Caco-2 (cell line): Measurements from ENCODE around the gene HOTAIR. TPM values are rescaled to one million over a fixed set of nuclear protein-coding genes. Genes with fewer than 3 reads are reported as not detected.
A peak's percentile ranks its signal among the peaks of the same experiment; 100 is the strongest.

Experiments
- BruUV-seq: library from RNA; stranded (reverse); fragments of 400-500 nt; replicated peaks from 2 replicates; lab custom pipeline; 2021; lab: Mats Ljungman, UMichigan
- CTCF ChIA-PET: fragments of 300-600 bp; sonication (Branson Sonifier 250); formaldehyde crosslinking; loops from one replicate; lab custom pipeline; 2022; ENCODE audit warnings: antibody characterized with exemption; lab: Charles Lee
- POLR2A ChIA-PET: fragments of 300-600 bp; sonication (Branson Sonifier 250); formaldehyde crosslinking; loops from one replicate; lab custom pipeline; 2022; ENCODE audit warnings: antibody characterized with exemption; lab: Charles Lee
- DNase-seq, 2 experiments: peaks; one replicate each; pipeline versions ENCODE4 v3.0.0 to v3.0.0-alpha.2; 2020 to 2022
- H3K27me3 ChIP-seq: replicated peaks from 2 replicates; pipeline ENCODE4 v1.6.0; 2011; ENCODE audit warnings: low read length; ENCODE audit not compliant: control insufficient read depth, insufficient read depth
- H3K36me3 ChIP-seq: 2 replicates; pipeline ENCODE4 v1.5.1; 2011; ENCODE audit warnings: low read length; ENCODE audit not compliant: control insufficient read depth, insufficient read depth
- H3K4me1 ChIP-seq: fragments of 250-450 bp; sonication (Bioruptor Pico); 2 replicates; pipeline ENCODE4 v1.5.1; 2020; ENCODE audit warnings: mild to moderate bottlenecking
- H3K4me3 ChIP-seq: 2 replicates; pipeline ENCODE4 v1.5.1; 2011; ENCODE audit warnings: low read depth, mild to moderate bottlenecking, control low read depth, low read length
- H3K9me3 ChIP-seq: fragments of 250-450 bp; sonication (Bioruptor Pico); 2 replicates; pipeline ENCODE4 v1.5.1; 2020; ENCODE audit warnings: mild to moderate bottlenecking, moderate library complexity
- H3K27ac Mint-ChIP-seq: one replicate; pipeline ENCODE4 v1.8.0; 2022; ENCODE audit warnings: mixed read lengths; ENCODE audit not compliant: unreplicated experiment
- H3K27me3 Mint-ChIP-seq: one replicate; pipeline ENCODE4 v1.8.0; 2022; ENCODE audit warnings: mixed read lengths; ENCODE audit not compliant: insufficient read depth, unreplicated experiment
- H3K36me3 Mint-ChIP-seq: one replicate; pipeline ENCODE4 v1.8.0; 2022; ENCODE audit warnings: mild to moderate bottlenecking, mixed read lengths; ENCODE audit not compliant: insufficient read depth, unreplicated experiment
- H3K4me1 Mint-ChIP-seq: one replicate; pipeline ENCODE4 v1.8.0; 2022; ENCODE audit warnings: low read depth, mixed read lengths; ENCODE audit not compliant: unreplicated experiment
- H3K4me3 Mint-ChIP-seq: one replicate; pipeline ENCODE4 v1.8.0; 2022; ENCODE audit warnings: mild to moderate bottlenecking, moderate library complexity, mixed read lengths; ENCODE audit not compliant: unreplicated experiment
- H3K9me3 Mint-ChIP-seq: one replicate; pipeline ENCODE4 v1.8.0; 2022; ENCODE audit warnings: mixed read lengths; ENCODE audit not compliant: unreplicated experiment
- CTCF ChIP-seq, 2 experiments: fragments of 200-600 bp in 1 of 2; IDR thresholded peaks; 1 replicate in 1 of 2; 2 replicates in 1 of 2; pipeline versions ENCODE4 v1.5.1 to v1.8.0; 2011 to 2022; ENCODE audit warnings: antibody characterized with exemption in 1 of 2, control low read depth in 1 of 2, inconsistent platforms in 1 of 2, low read depth in 1 of 2, low read length in 1 of 2, mild to moderate bottlenecking in 1 of 2, moderate library complexity in 1 of 2; ENCODE audit not compliant: insufficient read depth in 1 of 2, severe bottlenecking in 1 of 2, unreplicated experiment in 1 of 2
- intact Hi-C: fragments of 100-400 bp; cut with micrococcal nuclease; formaldehyde crosslinking; loops from one replicate; pipeline ENCODE4 v1.10.0; 2022; ENCODE audit not compliant: unreplicated experiment
- total RNA-seq: library from RNA; stranded (reverse); gene quantifications from 2 replicates; pipeline ENCODE4 v1.2.3, GENCODE V29; 2022

HOTAIR gene
- total RNA-seq, 1 experiment from 2014 or later: 1.9 TPM

GRCh38 chr12:53950437-53950773 lies 24.3 kb downstream of the HOTAIR start:
- no peak for DNase-seq
- intact Hi-C loops: loop anchor here (5.0 kb wide), 1 partner anchor 143 kb away; no protein-coding TSS in a partner anchor
- Histone ChIP-seq H3K27me3 (no peaks in the 10 kb centered on the region), H3K4me1 (peaks cover 26% of the 10 kb centered on the region), H3K9me3 (no peaks in the 10 kb centered on the region), H3K4me3 (no peak overlapping the region), H3K36me3 (no peaks in the 10 kb centered on the region)
- Mint-ChIP-seq H3K4me3 (peak overlapping the region; percentile 44), H3K9me3 (no peaks in the 10 kb centered on the region), H3K27ac (no peak overlapping the region), H3K27me3 (no peaks in the 10 kb centered on the region), H3K36me3 (peaks cover 9% of the 10 kb centered on the region), H3K4me1 (peaks cover 21% of the 10 kb centered on the region)
- peak in 1 of 2 experiments; percentile 28 for TF ChIP-seq CTCF (IDR thresholded peaks at IDR 0.05; ENCODE audit: insufficient read depth in 1 of 2, low read depth in 1 of 2, low read length in 1 of 2, severe bottlenecking in 1 of 2, unreplicated experiment in 1 of 2)
- ChIA-PET CTCF (interaction anchor here (0.6 kb wide), 1 partner anchor 13 kb away, joined by 3 read pairs; the partner anchor contains the start of gene HOXC13), POLR2A (no interaction called here)
- no TSS peak for BruUV-seq

GRCh38 chr12:53949631-53950436 lies 24.9 kb downstream of the HOTAIR start:
- BruUV-seq: no TSS peak
- no peaks in the 10 kb centered on the region for H3K27me3 Mint-ChIP-seq
- peak; percentile 51 to 54 for DNase-seq

More at GRCh38 chr12:53949631-53950436, 24.9 kb downstream of the HOTAIR start:
- Mint-ChIP-seq H3K9me3 (no peaks in the 10 kb centered on the region), H3K4me3 (peak overlapping the region; percentile 44), H3K4me1 (peaks cover 21% of the 10 kb centered on the region), H3K36me3 (peaks cover 9% of the 10 kb centered on the region), H3K27ac (no peak overlapping the region)
- ChIA-PET POLR2A (no interaction called here), CTCF (interaction anchor here (1.3 kb wide), 1 partner anchor 10 kb away, joined by 4 read pairs; no protein-coding TSS in a partner anchor)
- intact Hi-C loops: loop anchor here (1.0 to 5.0 kb wide), 3 partner anchors 11 to 183 kb away; no protein-coding TSS in a partner anchor
- Histone ChIP-seq H3K9me3 (no peaks in the 10 kb centered on the region), H3K4me3 (no peak overlapping the region), H3K27me3 (no peaks in the 10 kb centered on the region), H3K4me1 (peaks cover 23% of the 10 kb centered on the region), H3K36me3 (no peaks in the 10 kb centered on the region)
- TF ChIP-seq CTCF (IDR thresholded peaks at IDR 0.05; ENCODE audit: insufficient read depth in 1 of 2, low read depth in 1 of 2, low read length in 1 of 2, severe bottlenecking in 1 of 2, unreplicated experiment in 1 of 2): no peak
